ENCODE results near the gene MACROD2.

Gene MACROD2

DNA sequence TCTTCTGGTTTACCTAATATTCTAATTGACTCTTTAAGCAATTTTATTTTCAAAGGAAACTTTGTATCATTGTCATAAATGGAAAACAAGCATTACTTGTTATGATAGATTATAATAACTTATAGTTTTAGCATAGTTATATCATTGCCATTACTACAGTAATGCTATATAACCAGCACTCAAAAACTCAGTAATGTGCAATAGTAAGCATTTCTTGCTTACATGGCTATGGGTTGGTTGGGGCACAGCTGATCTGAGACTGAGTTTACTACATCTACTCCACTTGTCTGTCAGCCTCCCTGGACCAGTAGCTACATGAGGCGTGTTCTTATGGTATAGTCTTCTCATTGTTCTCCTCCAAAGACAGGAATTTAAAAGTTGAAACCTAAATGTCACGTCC is 1427.7 kb downstream of the MACROD2 start:
- no peak for ATAC-seq
- TF ChIP-seq, protein P1, sequence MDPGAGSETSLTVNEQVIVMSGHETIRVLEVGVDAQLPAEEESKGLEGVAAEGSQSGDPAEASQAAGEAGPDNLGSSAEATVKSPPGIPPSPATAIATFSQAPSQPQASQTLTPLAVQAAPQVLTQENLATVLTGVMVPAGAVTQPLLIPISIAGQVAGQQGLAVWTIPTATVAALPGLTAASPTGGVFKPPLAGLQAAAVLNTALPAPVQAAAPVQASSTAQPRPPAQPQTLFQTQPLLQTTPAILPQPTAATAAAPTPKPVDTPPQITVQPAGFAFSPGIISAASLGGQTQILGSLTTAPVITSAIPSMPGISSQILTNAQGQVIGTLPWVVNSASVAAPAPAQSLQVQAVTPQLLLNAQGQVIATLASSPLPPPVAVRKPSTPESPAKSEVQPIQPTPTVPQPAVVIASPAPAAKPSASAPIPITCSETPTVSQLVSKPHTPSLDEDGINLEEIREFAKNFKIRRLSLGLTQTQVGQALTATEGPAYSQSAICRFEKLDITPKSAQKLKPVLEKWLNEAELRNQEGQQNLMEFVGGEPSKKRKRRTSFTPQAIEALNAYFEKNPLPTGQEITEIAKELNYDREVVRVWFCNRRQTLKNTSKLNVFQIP (CRISPR knock-in tag; IDR thresholded peaks at IDR 0.05; ENCODE audit: borderline replicate concordance, low read depth), result no peak
- TF ChIP-seq ZFP3 (CRISPR knock-in tag; IDR thresholded peaks at IDR 0.05), result no peak

DNA sequence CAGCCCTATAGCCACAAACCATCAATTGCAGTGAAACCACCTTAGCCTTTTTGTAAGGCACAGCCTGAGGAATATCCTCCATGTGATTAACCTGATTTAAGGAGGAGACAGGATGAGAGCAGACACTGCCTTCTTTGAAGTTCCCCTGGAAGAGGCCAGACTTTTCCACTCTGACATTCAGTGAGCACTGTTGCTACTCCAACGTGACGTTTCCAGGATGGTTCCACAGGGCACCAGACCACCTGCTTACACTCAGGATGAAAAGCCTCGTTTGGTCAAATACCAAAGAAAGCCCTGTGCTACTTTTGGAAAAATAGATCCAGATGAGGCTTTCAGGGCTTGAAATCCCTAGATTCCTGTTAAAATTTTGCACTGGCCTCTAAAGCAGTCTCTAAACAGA is 1444.2 kb downstream of the MACROD2 start:
- TF ChIP-seq ISL1 (CRISPR knock-in tag; IDR thresholded peaks at IDR 0.05), result no peak
- TF ChIP-seq ESRRG (CRISPR knock-in tag; IDR thresholded peaks at IDR 0.05), result no peak
- no peak for TF ChIP-seq TCF4 (CRISPR knock-in tag; IDR thresholded peaks at IDR 0.05; ENCODE audit: borderline replicate concordance)
- TF ChIP-seq TOX (CRISPR knock-in tag; IDR thresholded peaks at IDR 0.05; ENCODE audit: borderline replicate concordance), result no peak
- no peak for TF ChIP-seq SNAI2 (CRISPR knock-in tag; IDR thresholded peaks at IDR 0.05)
- no peak for TF ChIP-seq CREB5 (CRISPR knock-in tag; IDR thresholded peaks at IDR 0.05; ENCODE audit: low read depth)
- TF ChIP-seq OSR1 (CRISPR knock-in tag; IDR thresholded peaks at IDR 0.05), result no peak
- no peak for TF ChIP-seq GLIS3 (CRISPR knock-in tag; IDR thresholded peaks at IDR 0.05)
- TF ChIP-seq ZNF70 (CRISPR knock-in tag; IDR thresholded peaks at IDR 0.05), result no peak
- TF ChIP-seq, protein P2, sequence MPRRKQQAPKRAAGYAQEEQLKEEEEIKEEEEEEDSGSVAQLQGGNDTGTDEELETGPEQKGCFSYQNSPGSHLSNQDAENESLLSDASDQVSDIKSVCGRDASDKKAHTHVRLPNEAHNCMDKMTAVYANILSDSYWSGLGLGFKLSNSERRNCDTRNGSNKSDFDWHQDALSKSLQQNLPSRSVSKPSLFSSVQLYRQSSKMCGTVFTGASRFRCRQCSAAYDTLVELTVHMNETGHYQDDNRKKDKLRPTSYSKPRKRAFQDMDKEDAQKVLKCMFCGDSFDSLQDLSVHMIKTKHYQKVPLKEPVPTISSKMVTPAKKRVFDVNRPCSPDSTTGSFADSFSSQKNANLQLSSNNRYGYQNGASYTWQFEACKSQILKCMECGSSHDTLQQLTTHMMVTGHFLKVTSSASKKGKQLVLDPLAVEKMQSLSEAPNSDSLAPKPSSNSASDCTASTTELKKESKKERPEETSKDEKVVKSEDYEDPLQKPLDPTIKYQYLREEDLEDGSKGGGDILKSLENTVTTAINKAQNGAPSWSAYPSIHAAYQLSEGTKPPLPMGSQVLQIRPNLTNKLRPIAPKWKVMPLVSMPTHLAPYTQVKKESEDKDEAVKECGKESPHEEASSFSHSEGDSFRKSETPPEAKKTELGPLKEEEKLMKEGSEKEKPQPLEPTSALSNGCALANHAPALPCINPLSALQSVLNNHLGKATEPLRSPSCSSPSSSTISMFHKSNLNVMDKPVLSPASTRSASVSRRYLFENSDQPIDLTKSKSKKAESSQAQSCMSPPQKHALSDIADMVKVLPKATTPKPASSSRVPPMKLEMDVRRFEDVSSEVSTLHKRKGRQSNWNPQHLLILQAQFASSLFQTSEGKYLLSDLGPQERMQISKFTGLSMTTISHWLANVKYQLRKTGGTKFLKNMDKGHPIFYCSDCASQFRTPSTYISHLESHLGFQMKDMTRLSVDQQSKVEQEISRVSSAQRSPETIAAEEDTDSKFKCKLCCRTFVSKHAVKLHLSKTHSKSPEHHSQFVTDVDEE (CRISPR knock-in tag; IDR thresholded peaks at IDR 0.05), result no peak
- ATAC-seq, result no peak

- TF ChIP-seq OSR1 (CRISPR knock-in tag; IDR thresholded peaks at IDR 0.05), result no peak
- TF ChIP-seq CSDC2 (CRISPR knock-in tag; IDR thresholded peaks at IDR 0.05), result no peak
- no peak for TF ChIP-seq ZFP3 (CRISPR knock-in tag; IDR thresholded peaks at IDR 0.05)
- no peak for TF ChIP-seq ZC3H10 (CRISPR knock-in tag; IDR thresholded peaks at IDR 0.05)
- TF ChIP-seq ZFP30 (CRISPR knock-in tag; IDR thresholded peaks at IDR 0.05), result no peak
- no peak for TF ChIP-seq TOX (CRISPR knock-in tag; IDR thresholded peaks at IDR 0.05; ENCODE audit: borderline replicate concordance)
- no peak for TF ChIP-seq BACH2 (CRISPR knock-in tag; IDR thresholded peaks at IDR 0.05; ENCODE audit: borderline replicate concordance)
- TF ChIP-seq ESRRG (CRISPR knock-in tag; IDR thresholded peaks at IDR 0.05), result no peak
- TF ChIP-seq SNAI2 (CRISPR knock-in tag; IDR thresholded peaks at IDR 0.05), result no peak
- no peak for TF ChIP-seq ARNTL (CRISPR knock-in tag; IDR thresholded peaks at IDR 0.05; ENCODE audit: borderline replicate concordance, low read depth)
- no peak for TF ChIP-seq ZNF70 (CRISPR knock-in tag; IDR thresholded peaks at IDR 0.05)
- TF ChIP-seq PPARA (CRISPR knock-in tag; IDR thresholded peaks at IDR 0.05; ENCODE audit: borderline replicate concordance), result no peak
- no peak for TF ChIP-seq RARB (CRISPR knock-in tag; IDR thresholded peaks at IDR 0.05)
- TF ChIP-seq, protein P1 (CRISPR knock-in tag; IDR thresholded peaks at IDR 0.05; ENCODE audit: borderline replicate concordance, low read depth), result no peak
- TF ChIP-seq ZNF565 (CRISPR knock-in tag; conservative IDR thresholded peaks at IDR 0.05; ENCODE audit: low read depth), result no peak
- TF ChIP-seq GLIS3 (CRISPR knock-in tag; IDR thresholded peaks at IDR 0.05), result no peak
- TF ChIP-seq TCF4 (CRISPR knock-in tag; IDR thresholded peaks at IDR 0.05; ENCODE audit: borderline replicate concordance), result no peak
- no peak for ATAC-seq
Measured at GRCh38 chr20:15440049-15440820, 1444.9 kb downstream of the MACROD2 start.
